Measurements from ENCODE around the gene RFNG. TPM values are rescaled to one million over a fixed set of nuclear protein-coding genes. Genes with fewer than 3 reads are reported as not detected.

RFNG gene
- total RNA-seq, 1 experiment from 2014 or later: 46.7 TPM

GRCh38 chr17:82055965-82056728, 4.5 kb upstream of the RFNG start:
- Histone ChIP-seq H3K4me2 (ENCODE audit: low read length) (no peak overlapping the region), H3K27ac (ENCODE audit: low read length) (no peak overlapping the region), H3K9me3 (ENCODE audit: low read length) (no peaks in the 10 kb centered on the region), H2AFZ (ENCODE audit: low read length) (no peak overlapping the region), H3K9me2 (replicated peaks; ENCODE audit: low read length) (no peaks in the 10 kb centered on the region), H3K27me3 (ENCODE audit: low read length) (no peaks in the 10 kb centered on the region), H3K79me2 (ENCODE audit: low read length) (peaks cover 21% of the 10 kb centered on the region), H3F3A (ENCODE audit: low read length, unreplicated experiment) (no peaks in the 10 kb centered on the region), H3K4me3 (ENCODE audit: low read length) (no peak overlapping the region), H3K9ac (ENCODE audit: low read length) (no peak overlapping the region), H3K36me3 (ENCODE audit: low read depth, low read length) (peaks cover 43% of the 10 kb centered on the region), H3K4me1 (ENCODE audit: insufficient read depth, low read length) (peaks cover 8% of the 10 kb centered on the region; the same call in 1 of the 2 replicates), H4K20me1 (ENCODE audit: low read length) (no peaks in the 10 kb centered on the region)
- CTCF ChIA-PET: interaction anchor here (0.6 kb wide), 1 partner anchor 34 kb away, joined by 4 read pairs; the partner anchor contains the start of gene CENPX
- intact Hi-C loops (cut with micrococcal nuclease): no loop called here
- POLR2A ChIA-PET (ENCODE audit: unreplicated experiment): no interaction called here
- no TSS peak for BruUV-seq (replicated peaks)
- no peak for DNase-seq
- ATAC-seq: no peak
- no peak for TF ChIP-seq EZH2 (IDR thresholded peaks at IDR 0.05; ENCODE audit: low read length, unreplicated experiment)
- TF ChIP-seq EZH2phosphoT487 (IDR thresholded peaks at IDR 0.05; ENCODE audit: borderline replicate concordance, low read length): no peak
- TF ChIP-seq CTCF (conservative IDR thresholded peaks at IDR 0.05; ENCODE audit: low read depth, low read length): no peak

- TF ChIP-seq EZH2 (IDR thresholded peaks at IDR 0.05; ENCODE audit: low read length, unreplicated experiment) (no peak), EZH2phosphoT487 (IDR thresholded peaks at IDR 0.05; ENCODE audit: borderline replicate concordance, low read length) (no peak), CTCF (conservative IDR thresholded peaks at IDR 0.05; ENCODE audit: low read depth, low read length) (no peak)
- intact Hi-C loops (cut with micrococcal nuclease): no loop called here
- ATAC-seq (no peak), DNase-seq (no peak)
- ChIA-PET CTCF (interaction anchor here (0.6 kb wide), 2 partner anchors 33 to 99 kb away, joined by 3 to 4 read pairs; partner anchors contain the start of gene CENPX), POLR2A (ENCODE audit: unreplicated experiment) (no interaction called here)
- Histone ChIP-seq H3K27me3 (ENCODE audit: low read length) (no peaks in the 10 kb centered on the region), H3K9ac (ENCODE audit: low read length) (no peak overlapping the region), H3K9me2 (replicated peaks; ENCODE audit: low read length) (no peaks in the 10 kb centered on the region), H3K36me3 (ENCODE audit: low read depth, low read length) (peaks cover 38% of the 10 kb centered on the region), H3K9me3 (ENCODE audit: low read length) (no peaks in the 10 kb centered on the region), H4K20me1 (ENCODE audit: low read length) (no peaks in the 10 kb centered on the region), H2AFZ (ENCODE audit: low read length) (no peak overlapping the region), H3K4me2 (ENCODE audit: low read length) (no peak overlapping the region), H3K4me3 (ENCODE audit: low read length) (no peak overlapping the region), H3K79me2 (ENCODE audit: low read length) (peaks cover 28% of the 10 kb centered on the region), H3K27ac (ENCODE audit: low read length) (no peak overlapping the region), H3K4me1 (ENCODE audit: insufficient read depth, low read length) (peaks cover 8% of the 10 kb centered on the region; the same call in 1 of the 2 replicates), H3F3A (ENCODE audit: low read length, unreplicated experiment) (no peaks in the 10 kb centered on the region)
- BruUV-seq (replicated peaks): no TSS peak
These were observed 3.7 kb upstream of the RFNG start for GRCh38 chr17:82055023-82055964.
